H9 (cell line): ENCODE measurements around the gene PROC. TPM values are rescaled to one million over a fixed set of nuclear protein-coding genes. Genes with fewer than 3 reads are reported as not detected.

Experiments used
- DNase-seq: peaks from one replicate; pipeline ENCODE4 v3.0.0-alpha.2; 2017
- H2AFZ ChIP-seq: one replicate; pipeline ENCODE4 v1.6.1; 2013; ENCODE audit warnings: mild to moderate bottlenecking, low read length, control low read depth, moderate library complexity
- H2AK5ac ChIP-seq: 2 replicates; pipeline ENCODE4 v1.6.1; 2013; ENCODE audit warnings: low read length, control low read depth, mixed read lengths; ENCODE audit not compliant: insufficient read length
- H2BK120ac ChIP-seq: one replicate; pipeline ENCODE4 v1.6.1; 2013; ENCODE audit warnings: low read depth, mild to moderate bottlenecking, low read length, control low read depth, inconsistent platforms; ENCODE audit not compliant: poor library complexity, severe bottlenecking
- H2BK12ac ChIP-seq: 2 replicates; pipeline ENCODE4 v1.6.1; 2013; ENCODE audit warnings: low read length, control low read depth, mixed read lengths, low read depth; ENCODE audit not compliant: insufficient read length
- H2BK15ac ChIP-seq: 2 replicates; pipeline ENCODE4 v1.6.1; 2013; ENCODE audit warnings: low read depth, low read length, control low read depth
- H2BK20ac ChIP-seq: one replicate; pipeline ENCODE4 v1.6.1; 2013; ENCODE audit warnings: low read depth, mild to moderate bottlenecking, low read length, control low read depth, inconsistent platforms; ENCODE audit not compliant: poor library complexity, severe bottlenecking
- H2BK5ac ChIP-seq: 2 replicates; pipeline ENCODE4 v1.6.1; 2013; ENCODE audit warnings: low read length, control low read depth, mixed read lengths; ENCODE audit not compliant: insufficient read length
- H3K14ac ChIP-seq: 2 replicates; pipeline ENCODE4 v1.6.1; 2013; ENCODE audit warnings: low read length, control low read depth; ENCODE audit not compliant: insufficient read depth
- H3K18ac ChIP-seq: 2 replicates; pipeline ENCODE4 v1.6.1; 2013; ENCODE audit warnings: low read depth, mild to moderate bottlenecking, mixed read lengths, low read length, control low read depth; ENCODE audit not compliant: insufficient read length
- H3K23ac ChIP-seq: 2 replicates; pipeline ENCODE4 v1.6.1; 2013; ENCODE audit warnings: low read length, control low read depth, mixed read lengths, low read depth; ENCODE audit not compliant: insufficient read length
- H3K23me2 ChIP-seq: 2 replicates; pipeline ENCODE4 v1.6.1; 2013; ENCODE audit warnings: low read depth, mild to moderate bottlenecking, mixed read lengths, low read length, control low read depth; ENCODE audit not compliant: insufficient read length, poor library complexity, severe bottlenecking
- H3K27ac ChIP-seq: 2 replicates; pipeline ENCODE4 v1.5.1; 2013; ENCODE audit warnings: low read length, control low read depth, mixed read lengths, low read depth; ENCODE audit not compliant: insufficient read length
- H3K27me3 ChIP-seq: 2 replicates; pipeline ENCODE4 v1.6.1; 2013; ENCODE audit warnings: low read length, control low read depth, inconsistent platforms; ENCODE audit not compliant: insufficient read depth
- H3K4ac ChIP-seq: 2 replicates; pipeline ENCODE4 v1.6.1; 2013; ENCODE audit warnings: low read depth, mild to moderate bottlenecking, control low read depth, inconsistent platforms, low read length, moderate library complexity
- H3K4me1 ChIP-seq: 2 replicates; pipeline ENCODE4 v1.6.1; 2013; ENCODE audit warnings: low read length, control low read depth, inconsistent platforms; ENCODE audit not compliant: insufficient read depth
- H3K4me2 ChIP-seq: 2 replicates; pipeline ENCODE4 v1.6.1; 2013; ENCODE audit warnings: low read length, control low read depth, mixed read lengths; ENCODE audit not compliant: insufficient read length, insufficient read depth
- H3K56ac ChIP-seq: 2 replicates; pipeline ENCODE4 v1.6.1; 2013; ENCODE audit warnings: low read depth, mild to moderate bottlenecking, mixed read lengths, low read length, control low read depth; ENCODE audit not compliant: insufficient read length
- H3K79me1 ChIP-seq: 2 replicates; pipeline ENCODE4 v1.6.1; 2013; ENCODE audit warnings: low read depth, mild to moderate bottlenecking, moderate library complexity, low read length, control low read depth, inconsistent platforms; ENCODE audit not compliant: insufficient read depth, poor library complexity, severe bottlenecking
- H3K79me2 ChIP-seq: 2 replicates; pipeline ENCODE4 v1.6.1; 2013; ENCODE audit warnings: low read length, control low read depth, inconsistent platforms; ENCODE audit not compliant: insufficient read depth
- H3K9ac ChIP-seq: 2 replicates; pipeline ENCODE4 v1.6.1; 2013; ENCODE audit warnings: low read length, control low read depth, mixed read lengths; ENCODE audit not compliant: insufficient read length; ENCODE audit errors: extremely low read depth
- H3K9me3 ChIP-seq: one replicate; pipeline ENCODE4 v1.6.1; 2013; ENCODE audit warnings: low read depth, low read length, inconsistent platforms; ENCODE audit not compliant: control insufficient read depth
- H3T11ph ChIP-seq: one replicate; pipeline ENCODE4 v1.6.1; 2013; ENCODE audit warnings: mild to moderate bottlenecking, low read length, control low read depth, inconsistent platforms
- H4K20me1 ChIP-seq: one replicate; pipeline ENCODE4 v1.6.1; 2013; ENCODE audit not compliant: control insufficient read depth, insufficient read length, insufficient read depth
- H4K5ac ChIP-seq: 2 replicates; pipeline ENCODE4 v1.6.1; 2013; ENCODE audit warnings: low read depth, mild to moderate bottlenecking, mixed read lengths, low read length, control low read depth; ENCODE audit not compliant: insufficient read length
- H4K8ac ChIP-seq: replicated peaks from 2 replicates; pipeline ENCODE4 v1.6.1; 2013; ENCODE audit warnings: low read length, control low read depth, mixed read lengths, low read depth; ENCODE audit not compliant: insufficient read length
- H4K91ac ChIP-seq: 2 replicates; pipeline ENCODE4 v1.6.1; 2013; ENCODE audit warnings: low read depth, mild to moderate bottlenecking, moderate library complexity, mixed read lengths, low read length, control low read depth; ENCODE audit not compliant: insufficient read length
- H3K27ac Mint-ChIP-seq, 3 experiments: 2 replicates in 2 of 3; 3 replicates in 1 of 3; pipeline ENCODE4 v1.8.0; 2020 to 2021; ENCODE audit warnings: mixed read lengths in 3 of 3, mild to moderate bottlenecking in 1 of 3, moderate library complexity in 1 of 3
- H3K27me3 Mint-ChIP-seq: 2 replicates; pipeline ENCODE4 v1.8.0; 2021; ENCODE audit warnings: low read depth, mild to moderate bottlenecking, moderate library complexity, mixed read lengths
- H3K36me3 Mint-ChIP-seq, 3 experiments: 2 replicates in 2 of 3; 3 replicates in 1 of 3; pipeline ENCODE4 v1.8.0; 2020 to 2021; ENCODE audit warnings: low read depth in 3 of 3, mixed read lengths in 3 of 3; ENCODE audit not compliant: insufficient read depth in 1 of 3
- H3K4me1 Mint-ChIP-seq, 2 experiments: 2 replicates each; pipeline ENCODE4 v1.8.0; 2020; ENCODE audit warnings: mixed read lengths in 2 of 2
- H3K4me3 Mint-ChIP-seq, 2 experiments: 2 replicates in 1 of 2; 3 replicates in 1 of 2; pipeline ENCODE4 v1.8.0; 2020 to 2021; ENCODE audit warnings: mild to moderate bottlenecking in 2 of 2, mixed read lengths in 2 of 2, moderate library complexity in 1 of 2
- H3K9me3 Mint-ChIP-seq, 2 experiments: 2 replicates in 1 of 2; 3 replicates in 1 of 2; pipeline ENCODE4 v1.8.0; 2020; ENCODE audit warnings: mild to moderate bottlenecking in 2 of 2, mixed read lengths in 2 of 2, moderate library complexity in 1 of 2
- CTCF ChIP-seq: fragments of 200-600 bp; sonication (generic); conservative IDR thresholded peaks from 3 replicates; pipeline ENCODE4 v1.8.0; 2021; ENCODE audit warnings: antibody characterized with exemption, mild to moderate bottlenecking
- WGBS: extraction: QIAGEN DNeasy Blood & Tissue Kit; methylation state at CpG from one replicate; pipeline ENCODE4 v1.1.7; 2013; ENCODE audit warnings: missing lambda C conversion rate, low lambda C conversion rate, mixed read lengths; ENCODE audit not compliant: insufficient read length; ENCODE audit errors: extremely low coverage; 5-methylcytosine and 5-hydroxymethylcytosine counted together
- total RNA-seq: library from RNA; stranded (reverse); gene quantifications from 2 replicates; pipeline ENCODE4 v1.2.1, GENCODE V29; 2021

PROC gene
- total RNA-seq, 1 experiment from 2014 or later = 0.61 TPM

DNA sequence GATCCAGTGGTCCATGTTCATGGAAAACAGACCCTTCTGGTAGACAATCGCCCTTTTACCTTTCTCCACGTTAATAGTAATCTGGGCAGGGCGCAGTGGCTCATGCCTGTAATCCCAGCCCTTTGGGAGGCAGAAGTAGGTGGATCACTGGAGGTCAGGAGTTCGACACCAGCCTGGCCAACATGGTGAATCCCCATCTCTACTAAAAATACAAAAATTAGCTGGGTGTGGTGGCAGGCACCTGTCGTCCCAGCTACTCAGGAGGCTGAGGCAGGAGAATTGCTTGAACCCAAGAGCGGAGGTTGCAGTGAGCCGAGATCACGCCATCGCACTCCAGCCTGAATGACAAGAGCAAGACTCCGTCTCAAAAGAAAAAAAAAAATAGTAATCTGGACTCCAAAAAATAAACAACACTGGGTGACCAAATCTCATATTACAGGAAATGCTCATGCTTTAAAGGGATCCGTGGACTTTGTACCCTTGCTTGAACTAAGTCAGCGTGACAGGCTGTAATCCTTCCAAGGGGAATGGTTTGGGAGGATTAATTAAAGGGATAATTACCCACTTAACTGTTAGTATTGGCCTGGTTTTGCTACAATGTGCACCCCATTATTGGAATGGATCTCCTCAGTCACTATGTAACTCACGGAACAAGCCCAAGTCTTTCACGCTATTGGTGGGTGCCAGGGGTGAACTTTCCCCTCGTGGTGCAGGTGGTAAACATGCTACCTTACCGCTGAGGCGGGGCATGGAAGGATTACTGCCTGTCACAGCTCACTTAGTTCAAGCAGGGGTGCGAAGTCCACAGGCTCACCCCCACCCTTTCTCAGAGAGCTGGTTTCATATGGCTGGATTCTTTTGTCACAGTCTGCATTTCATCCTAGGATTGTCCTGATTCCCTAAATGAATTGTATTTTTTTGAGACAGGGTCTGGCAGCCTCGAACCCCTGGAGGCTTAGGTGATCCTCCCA is 36.7 kb downstream of the PROC start:
- H3K4ac ChIP-seq = no peak overlapping the region
- no peaks in the 10 kb centered on the region for H3K36me3 Mint-ChIP-seq
- H3K4me1 ChIP-seq = peaks cover 7% of the 10 kb centered on the region; the same call in 1 of the 2 replicates
- H2AK5ac ChIP-seq = no peak overlapping the region
- H2AFZ ChIP-seq = no peak overlapping the region
- H3K23ac ChIP-seq = no peak overlapping the region
- peak overlapping the region in 1 of 2 experiments; percentile 59; a peak in 1 of 5 replicates for H3K4me3 Mint-ChIP-seq
- no peak overlapping the region for H3K27ac ChIP-seq
- no peaks in the 10 kb centered on the region for H3K27me3 Mint-ChIP-seq
- no peak overlapping the region for H2BK12ac ChIP-seq
- no peak overlapping the region for H4K91ac ChIP-seq
- no peaks in the 10 kb centered on the region for H3K9me3 Mint-ChIP-seq
- H3K27ac Mint-ChIP-seq = peak overlapping the region in 1 of 3 experiments; percentile 40; a peak in 2 of 7 replicates
- no peak overlapping the region for H2BK120ac ChIP-seq
- H3K9me3 ChIP-seq = no peaks in the 10 kb centered on the region
- peak overlapping the region; percentile 68 for H3K4me2 ChIP-seq
- H2BK5ac ChIP-seq = no peak overlapping the region
- H3K56ac ChIP-seq = no peak overlapping the region
- H3K4me1 Mint-ChIP-seq = peaks cover 40 to 43% of the 10 kb centered on the region in 2 experiments
- TF ChIP-seq CTCF = no peak
- H3K9ac ChIP-seq = no peak overlapping the region
- no peaks in the 10 kb centered on the region for H3K79me2 ChIP-seq
- no peak overlapping the region; the same call in 1 of the 2 replicates for H3K14ac ChIP-seq
- H2BK20ac ChIP-seq = no peak overlapping the region
- no peak overlapping the region for H4K5ac ChIP-seq
- no peaks in the 10 kb centered on the region for H3K79me1 ChIP-seq
- H3T11ph ChIP-seq = no peak overlapping the region
- H3K27me3 ChIP-seq = no peaks in the 10 kb centered on the region
- peaks cover 2% of the 10 kb centered on the region for H3K23me2 ChIP-seq
- H4K8ac ChIP-seq = no peak overlapping the region
- H2BK15ac ChIP-seq = no peak overlapping the region
- no peaks in the 10 kb centered on the region for H4K20me1 ChIP-seq
- no peak for DNase-seq
- WGBS = no CpG with 5 or more reads among the region's 19 CpGs
- no peak overlapping the region for H3K18ac ChIP-seq
